WTC11 (cell line): ENCODE measurements around the gene MOCS1. TPM values are rescaled to one million over a fixed set of nuclear protein-coding genes. Genes with fewer than 3 reads are reported as not detected.
A peak's percentile ranks its signal among the peaks of the same experiment; 100 is the strongest.

Experiments used
- ATAC-seq: fragments of 200-7000 bp; cut with Tn5 transposase; 2 replicates; pipeline ENCODE4 v1.10.0; 2021; ENCODE audit warnings: mild to moderate bottlenecking, moderate library complexity
- CTCF ChIA-PET: fragments of 300-600 bp; sonication (Branson Sonifier 250); formaldehyde crosslinking; loops from one replicate; lab custom pipeline; 2021; ENCODE audit warnings: antibody characterized with exemption; lab: Charles Lee
- POLR2A ChIA-PET: fragments of 350-600 bp; sonication (Branson Sonifier 250); formaldehyde crosslinking; loops from one replicate; lab custom pipeline; 2021; ENCODE audit warnings: antibody characterized with exemption; lab: Charles Lee
- DNase-seq: peaks from one replicate; pipeline ENCODE4 v3.0.0; 2021; ENCODE audit warnings: low spot score
- H3K27ac Mint-ChIP-seq: 2 replicates; pipeline ENCODE4 v1.8.0; 2021; ENCODE audit warnings: mixed read lengths
- H3K27me3 Mint-ChIP-seq: 2 replicates; pipeline ENCODE4 v1.8.0; 2021; ENCODE audit warnings: low read depth, mild to moderate bottlenecking, moderate library complexity, mixed read lengths
- H3K36me3 Mint-ChIP-seq: 2 replicates; pipeline ENCODE4 v1.8.0; 2021; ENCODE audit warnings: mixed read lengths
- H3K4me1 Mint-ChIP-seq: 2 replicates; pipeline ENCODE4 v1.8.0; 2022; ENCODE audit warnings: mixed read lengths
- H3K4me3 Mint-ChIP-seq: 2 replicates; pipeline ENCODE4 v1.8.0; 2021; ENCODE audit warnings: mild to moderate bottlenecking, moderate library complexity, mixed read lengths
- H3K9me3 Mint-ChIP-seq: 2 replicates; pipeline ENCODE4 v1.8.0; 2021; ENCODE audit warnings: mixed read lengths
- ATF2 ChIP-seq: sonication (generic); formaldehyde crosslinking; IDR thresholded peaks from 2 replicates; pipeline ENCODE4 v1.8.1; 2022; ENCODE audit warnings: low read depth, missing genetic modification reagents, borderline replicate concordance
- ATF3 ChIP-seq: sonication (generic); formaldehyde crosslinking; conservative IDR thresholded peaks from 2 replicates; pipeline ENCODE4 v1.8.1; 2022; ENCODE audit warnings: mild to moderate bottlenecking, missing genetic modification reagents
- CREM ChIP-seq: sonication (generic); formaldehyde crosslinking; IDR thresholded peaks from 2 replicates; pipeline ENCODE4 v1.8.1; 2022; ENCODE audit warnings: mild to moderate bottlenecking, missing genetic modification reagents, moderate library complexity
- ETV6 ChIP-seq: sonication (generic); formaldehyde crosslinking; IDR thresholded peaks from 2 replicates; pipeline ENCODE4 v1.8.1; 2022; ENCODE audit warnings: mild to moderate bottlenecking, missing genetic modification reagents
- GRHL2 ChIP-seq: fragments of 250-450 bp; sonication (Bioruptor Pico); IDR thresholded peaks from 2 replicates; pipeline ENCODE4 v1.8.0; 2022; ENCODE audit warnings: mild to moderate bottlenecking, moderate library complexity; ENCODE audit not compliant: insufficient replicate concordance, severe bottlenecking
- MAX ChIP-seq: sonication (generic); formaldehyde crosslinking; IDR thresholded peaks from 2 replicates; pipeline ENCODE4 v1.8.0; 2022; ENCODE audit warnings: mild to moderate bottlenecking, missing genetic modification reagents
- NFATC4 ChIP-seq: fragments of 250-450 bp; sonication (Bioruptor Pico); IDR thresholded peaks from 2 replicates; pipeline ENCODE4 v1.9.0; 2021; ENCODE audit warnings: mild to moderate bottlenecking
- NR3C1 ChIP-seq: sonication (generic); formaldehyde crosslinking; conservative IDR thresholded peaks from 2 replicates; pipeline ENCODE4 v1.8.1; 2023; ENCODE audit warnings: low read depth, mild to moderate bottlenecking, missing genetic modification reagents
- PRDM15 ChIP-seq: sonication (generic); formaldehyde crosslinking; IDR thresholded peaks from 2 replicates; pipeline ENCODE4 v1.8.0; 2022; ENCODE audit warnings: missing genetic modification reagents
- RELA ChIP-seq: sonication (generic); formaldehyde crosslinking; IDR thresholded peaks from 2 replicates; pipeline ENCODE4 v1.8.1; 2022; ENCODE audit warnings: missing genetic modification reagents, mild to moderate bottlenecking, borderline replicate concordance
- RORB ChIP-seq: fragments of 250-450 bp; sonication (Bioruptor Pico); IDR thresholded peaks from 2 replicates; pipeline ENCODE4 v1.9.0; 2021; ENCODE audit warnings: mild to moderate bottlenecking
- SMAD4 ChIP-seq: sonication (generic); formaldehyde crosslinking; IDR thresholded peaks from 2 replicates; pipeline ENCODE4 v1.8.0; 2022; ENCODE audit warnings: mild to moderate bottlenecking, missing genetic modification reagents
- TCF7 ChIP-seq: sonication (generic); formaldehyde crosslinking; IDR thresholded peaks from 2 replicates; pipeline ENCODE4 v1.8.0; 2022; ENCODE audit warnings: mild to moderate bottlenecking, low read depth, missing genetic modification reagents, moderate library complexity
- USF2 ChIP-seq: sonication (generic); formaldehyde crosslinking; IDR thresholded peaks from 2 replicates; pipeline ENCODE4 v1.8.1; 2023; ENCODE audit warnings: mild to moderate bottlenecking, missing genetic modification reagents, moderate library complexity
- ZNF232 ChIP-seq: sonication (generic); formaldehyde crosslinking; IDR thresholded peaks from 2 replicates; pipeline ENCODE4 v1.8.0; 2022; ENCODE audit warnings: mild to moderate bottlenecking, missing genetic modification reagents
- ZNF423 ChIP-seq: fragments of 250-450 bp; sonication (Bioruptor Pico); IDR thresholded peaks from 2 replicates; pipeline ENCODE4 v2.1.2; 2022; ENCODE audit warnings: mild to moderate bottlenecking, moderate library complexity
- total RNA-seq: library from RNA; stranded (reverse); gene quantifications from 3 replicates; pipeline ENCODE4 v1.2.3, GENCODE V29; 2021
- TF ChIP-seq, protein P1 (sequence below): fragments of 200-600 bp; IDR thresholded peaks from 2 replicates; pipeline ENCODE4 v1.8.0; 2022; ENCODE audit warnings: antibody characterized with exemption
- TF ChIP-seq, protein P2 (sequence below): sonication (generic); formaldehyde crosslinking; IDR thresholded peaks from 2 replicates; pipeline ENCODE4 v1.8.0; 2023; ENCODE audit warnings: missing genetic modification reagents

MOCS1 gene
- total RNA-seq, 1 experiment from 2014 or later: 18.5 TPM

GRCh38 chr6:39892490-39893129 is 41.7 kb downstream of the MOCS1 start:
- TF ChIP-seq TCF7 (CRISPR knock-in tag): no peak
- TF ChIP-seq ATF3 (CRISPR knock-in tag): no peak
- TF ChIP-seq, protein P1, sequence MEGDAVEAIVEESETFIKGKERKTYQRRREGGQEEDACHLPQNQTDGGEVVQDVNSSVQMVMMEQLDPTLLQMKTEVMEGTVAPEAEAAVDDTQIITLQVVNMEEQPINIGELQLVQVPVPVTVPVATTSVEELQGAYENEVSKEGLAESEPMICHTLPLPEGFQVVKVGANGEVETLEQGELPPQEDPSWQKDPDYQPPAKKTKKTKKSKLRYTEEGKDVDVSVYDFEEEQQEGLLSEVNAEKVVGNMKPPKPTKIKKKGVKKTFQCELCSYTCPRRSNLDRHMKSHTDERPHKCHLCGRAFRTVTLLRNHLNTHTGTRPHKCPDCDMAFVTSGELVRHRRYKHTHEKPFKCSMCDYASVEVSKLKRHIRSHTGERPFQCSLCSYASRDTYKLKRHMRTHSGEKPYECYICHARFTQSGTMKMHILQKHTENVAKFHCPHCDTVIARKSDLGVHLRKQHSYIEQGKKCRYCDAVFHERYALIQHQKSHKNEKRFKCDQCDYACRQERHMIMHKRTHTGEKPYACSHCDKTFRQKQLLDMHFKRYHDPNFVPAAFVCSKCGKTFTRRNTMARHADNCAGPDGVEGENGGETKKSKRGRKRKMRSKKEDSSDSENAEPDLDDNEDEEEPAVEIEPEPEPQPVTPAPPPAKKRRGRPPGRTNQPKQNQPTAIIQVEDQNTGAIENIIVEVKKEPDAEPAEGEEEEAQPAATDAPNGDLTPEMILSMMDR: peak; percentile 60
- no peak for TF ChIP-seq NFATC4
- TF ChIP-seq ATF2: no peak
- peak; percentile 35; the same call in 1 of the 2 replicates for TF ChIP-seq ETV6 (CRISPR knock-in tag)
- TF ChIP-seq ZNF232 (CRISPR knock-in tag): no peak
- peak; percentile 84 for TF ChIP-seq PRDM15 (CRISPR knock-in tag)
- no peak for TF ChIP-seq RORB (CRISPR knock-in tag)
- TF ChIP-seq USF2 (CRISPR knock-in tag): no peak
- TF ChIP-seq CREM (CRISPR knock-in tag): no peak
- 0 out of 2 replicates have a peak, but pooled peaks have one; percentile 31 for TF ChIP-seq MAX (CRISPR knock-in tag)
- TF ChIP-seq, protein P2, sequence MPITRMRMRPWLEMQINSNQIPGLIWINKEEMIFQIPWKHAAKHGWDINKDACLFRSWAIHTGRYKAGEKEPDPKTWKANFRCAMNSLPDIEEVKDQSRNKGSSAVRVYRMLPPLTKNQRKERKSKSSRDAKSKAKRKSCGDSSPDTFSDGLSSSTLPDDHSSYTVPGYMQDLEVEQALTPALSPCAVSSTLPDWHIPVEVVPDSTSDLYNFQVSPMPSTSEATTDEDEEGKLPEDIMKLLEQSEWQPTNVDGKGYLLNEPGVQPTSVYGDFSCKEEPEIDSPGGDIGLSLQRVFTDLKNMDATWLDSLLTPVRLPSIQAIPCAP (CRISPR knock-in tag): no peak
- TF ChIP-seq NR3C1 (CRISPR knock-in tag): no peak
- TF ChIP-seq ZNF423 (CRISPR knock-in tag): no peak
- TF ChIP-seq, all 79 proteins: peak for 4
- peak; percentile 91 for ATAC-seq
- DNase-seq: peak; percentile 74
- H3K4me1 Mint-ChIP-seq: peaks cover 8% of the 10 kb centered on the region
- H3K27ac Mint-ChIP-seq: no peak overlapping the region
- POLR2A ChIA-PET: interaction anchor here (0.6 kb wide), 1 partner anchor 89 kb away, joined by 3 read pairs; no protein-coding TSS in a partner anchor
- H3K9me3 Mint-ChIP-seq: no peaks in the 10 kb centered on the region
- H3K36me3 Mint-ChIP-seq: no peaks in the 10 kb centered on the region
- no peak overlapping the region for H3K4me3 Mint-ChIP-seq
- H3K27me3 Mint-ChIP-seq: no peaks in the 10 kb centered on the region; the same call in 1 of the 2 replicates
- CTCF ChIA-PET: interaction anchor here (0.5 to 4.1 kb wide), 12 partner anchors 18 to 543 kb away, joined by 3 to 20 read pairs (median 4); no protein-coding TSS in a partner anchor

- no peak for DNase-seq
- H3K9me3 Mint-ChIP-seq: no peaks in the 10 kb centered on the region
- H3K4me3 Mint-ChIP-seq: no peak overlapping the region
- TF ChIP-seq RELA (CRISPR knock-in tag) (no peak), SMAD4 (CRISPR knock-in tag) (no peak), GRHL2 (CRISPR knock-in tag) (no peak), ATF2 (no peak)
- TF ChIP-seq, protein P1: no peak
- POLR2A ChIA-PET: no interaction called here
- CTCF ChIA-PET: interaction anchor here (0.7 to 4.1 kb wide), 5 partner anchors 26 to 530 kb away, joined by 3 to 20 read pairs (median 4); no protein-coding TSS in a partner anchor
- no peaks in the 10 kb centered on the region; the same call in 1 of the 2 replicates for H3K27me3 Mint-ChIP-seq
- peaks cover 1% of the 10 kb centered on the region for H3K4me1 Mint-ChIP-seq
- no peaks in the 10 kb centered on the region for H3K36me3 Mint-ChIP-seq
- ATAC-seq: no peak
- no peak overlapping the region for H3K27ac Mint-ChIP-seq
These were observed 42.3 kb downstream of the MOCS1 start for GRCh38 chr6:39891976-39892375.
